GM13977 (cell line): ENCODE measurements around the gene DNAL1.

ENCODE experiments used
- DNase-seq: peaks from one replicate; pipeline ENCODE4 v3.0.0; 2012; ENCODE audit warnings: low spot score
- in situ Hi-C: fragments of 300-500 bp; cut with MboI; formaldehyde crosslinking; loops from one replicate; pipeline ENCODE4 v1.12.0; 2022; ENCODE audit warnings: low sequenced_read_pairs, low pct_unique_long_range_greater_than_20kb, mixed read lengths, inconsistent platforms; ENCODE audit not compliant: unreplicated experiment
- TF ChIP-seq, protein P1 (sequence below): IDR thresholded peaks from 2 replicates; pipeline ENCODE4 v1.5.1; 2012; ENCODE audit warnings: mild to moderate bottlenecking, control low read depth; ENCODE audit not compliant: insufficient read depth; ENCODE audit errors: extremely low read depth, missing control alignments

Gene DNAL1

DNA sequence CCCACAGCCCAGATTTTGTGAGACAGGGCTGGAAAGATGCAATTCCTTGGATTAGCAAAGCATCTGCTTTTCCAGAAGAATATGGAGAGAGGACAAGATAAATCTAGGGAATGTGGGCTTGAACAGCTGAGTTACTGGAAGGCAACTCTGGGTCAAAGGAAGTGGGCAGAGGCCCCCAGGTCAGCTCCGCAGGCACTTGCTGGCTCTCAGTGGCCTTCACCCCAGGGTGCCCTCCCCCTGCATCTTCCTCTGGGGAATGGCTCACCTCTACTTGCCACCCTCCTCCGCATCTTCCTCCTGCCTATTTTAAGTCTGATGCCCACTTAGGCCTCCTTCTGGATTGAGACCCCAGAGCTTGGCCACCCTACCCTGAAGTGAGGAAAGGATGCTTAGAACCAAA is 79.9 kb downstream of the DNAL1 start:
- no peak for DNase-seq
- TF ChIP-seq, protein P1, sequence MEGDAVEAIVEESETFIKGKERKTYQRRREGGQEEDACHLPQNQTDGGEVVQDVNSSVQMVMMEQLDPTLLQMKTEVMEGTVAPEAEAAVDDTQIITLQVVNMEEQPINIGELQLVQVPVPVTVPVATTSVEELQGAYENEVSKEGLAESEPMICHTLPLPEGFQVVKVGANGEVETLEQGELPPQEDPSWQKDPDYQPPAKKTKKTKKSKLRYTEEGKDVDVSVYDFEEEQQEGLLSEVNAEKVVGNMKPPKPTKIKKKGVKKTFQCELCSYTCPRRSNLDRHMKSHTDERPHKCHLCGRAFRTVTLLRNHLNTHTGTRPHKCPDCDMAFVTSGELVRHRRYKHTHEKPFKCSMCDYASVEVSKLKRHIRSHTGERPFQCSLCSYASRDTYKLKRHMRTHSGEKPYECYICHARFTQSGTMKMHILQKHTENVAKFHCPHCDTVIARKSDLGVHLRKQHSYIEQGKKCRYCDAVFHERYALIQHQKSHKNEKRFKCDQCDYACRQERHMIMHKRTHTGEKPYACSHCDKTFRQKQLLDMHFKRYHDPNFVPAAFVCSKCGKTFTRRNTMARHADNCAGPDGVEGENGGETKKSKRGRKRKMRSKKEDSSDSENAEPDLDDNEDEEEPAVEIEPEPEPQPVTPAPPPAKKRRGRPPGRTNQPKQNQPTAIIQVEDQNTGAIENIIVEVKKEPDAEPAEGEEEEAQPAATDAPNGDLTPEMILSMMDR: no peak
- in situ Hi-C loops: loop anchor here (5.0 kb wide), 1 partner anchor 103 kb away; no protein-coding TSS in a partner anchor

DNA sequence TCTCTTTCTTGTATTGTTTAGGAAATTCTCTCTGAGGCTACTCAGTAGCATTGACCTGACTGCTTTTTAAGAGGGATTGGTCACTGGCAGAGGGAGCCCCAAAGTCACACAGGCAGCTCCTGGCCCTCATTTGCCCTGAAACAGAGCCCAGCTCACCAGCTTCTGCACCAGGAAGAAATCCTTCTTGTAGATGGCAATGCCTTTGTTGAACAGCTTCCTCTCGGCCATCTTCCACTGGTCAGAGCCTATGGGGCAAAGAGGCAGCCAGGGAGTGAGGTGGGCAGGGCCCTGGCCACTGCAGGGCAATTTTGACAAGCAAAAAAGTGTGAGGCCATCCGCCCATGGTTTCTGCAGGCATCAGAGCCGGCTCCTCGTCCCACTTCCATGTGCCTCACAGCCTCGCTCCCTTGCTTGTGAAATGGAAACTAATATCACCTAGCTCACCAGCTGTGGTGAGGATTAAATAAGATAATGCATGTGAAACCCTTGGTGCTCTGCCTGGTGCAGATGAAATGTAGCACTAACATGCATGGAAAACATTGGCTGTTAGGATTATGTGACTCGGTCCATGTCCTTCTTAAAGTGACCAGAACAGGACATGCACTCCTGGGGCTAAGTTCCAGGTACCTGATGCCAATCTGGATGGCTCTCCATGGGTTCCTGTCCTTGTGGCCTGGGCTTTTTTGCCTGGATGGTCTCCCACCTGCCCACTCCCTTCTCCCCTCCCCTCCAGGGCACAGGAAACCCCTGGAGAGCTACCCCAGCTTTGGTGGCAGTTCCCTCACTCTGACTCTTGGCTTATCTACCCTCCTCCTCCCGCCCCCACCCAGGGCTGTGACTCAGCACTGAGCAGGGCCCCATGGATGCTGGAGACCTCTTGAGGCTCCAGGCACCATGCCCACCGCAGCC is 80.6 kb downstream of the DNAL1 start:
- TF ChIP-seq, protein P1: no peak
- in situ Hi-C loops: loop anchor here (5.0 kb wide), 1 partner anchor 102 kb away; no protein-coding TSS in a partner anchor
- no peak for DNase-seq

DNA sequence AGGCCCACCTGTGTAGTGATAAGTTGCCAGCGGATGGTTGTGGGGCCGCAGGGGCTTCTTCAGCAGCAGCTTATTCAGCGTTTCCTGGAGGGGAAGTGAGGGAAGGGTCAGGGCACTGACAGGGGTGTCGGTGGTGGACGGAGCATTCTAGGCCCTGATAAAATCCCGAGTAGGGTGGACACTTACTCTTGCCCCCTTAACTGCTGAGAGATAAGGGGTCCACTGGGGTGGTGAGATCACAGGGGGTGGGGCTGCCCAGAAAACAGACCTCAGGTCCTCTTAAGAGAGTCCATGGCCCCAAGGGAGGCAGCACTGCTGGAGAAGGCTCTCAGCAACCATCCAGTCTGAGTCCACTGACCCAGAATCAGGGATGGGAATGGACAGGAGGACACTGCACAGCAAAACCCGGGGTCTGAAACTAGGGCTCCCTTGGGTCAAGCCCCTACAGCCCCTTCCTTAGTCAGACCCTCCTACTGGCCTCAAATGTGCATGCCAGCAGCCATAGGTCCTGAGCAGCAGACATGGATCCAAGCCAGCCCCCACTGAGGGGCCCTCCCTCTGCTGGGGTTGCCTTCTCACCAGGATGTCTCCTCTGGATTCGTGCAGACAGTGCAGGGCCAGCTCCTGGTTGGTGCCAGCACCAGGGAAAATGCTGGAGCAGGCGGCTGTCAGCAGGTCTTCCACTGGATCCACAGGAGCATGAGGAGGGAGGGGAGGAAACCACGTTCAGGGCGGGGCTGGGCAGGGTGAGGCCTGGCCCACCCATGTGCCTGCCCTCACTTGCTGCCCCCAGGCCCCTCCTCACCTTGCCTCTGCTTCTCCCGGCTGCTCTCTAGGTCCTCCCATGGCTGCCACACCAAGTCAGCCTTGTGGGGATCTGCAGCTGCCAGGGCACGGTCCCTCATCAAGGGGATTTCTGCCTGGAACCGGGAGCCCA is 81.5 kb downstream of the DNAL1 start:
- TF ChIP-seq, protein P1: no peak
- in situ Hi-C loops: loop anchor here (5.0 kb wide), 1 partner anchor 101 kb away; no protein-coding TSS in a partner anchor
- DNase-seq: no peak

DNA sequence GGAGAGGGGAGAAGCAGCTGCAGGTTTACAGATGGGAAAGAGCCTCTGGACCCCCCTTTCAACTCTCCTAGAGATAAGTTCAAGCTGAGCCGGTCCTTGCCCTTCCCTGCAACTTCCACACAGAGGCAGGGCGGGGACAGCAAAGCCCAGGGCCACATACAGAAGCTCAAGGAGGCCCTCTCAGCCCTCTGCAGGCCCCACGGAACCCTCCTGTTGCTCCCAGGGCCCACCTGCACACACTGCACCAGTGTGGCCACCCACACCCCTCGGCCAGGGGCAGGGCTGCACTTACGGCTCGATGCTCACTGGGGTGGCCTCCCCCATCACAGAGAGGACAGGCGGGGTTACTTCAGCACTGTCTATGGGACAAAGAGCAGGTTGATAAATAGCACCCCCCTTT is 82.4 kb downstream of the DNAL1 start:
- in situ Hi-C loops: loop anchor here (5.0 kb wide), 1 partner anchor 100 kb away; no protein-coding TSS in a partner anchor
- TF ChIP-seq, protein P1: no peak
- no peak for DNase-seq

DNA sequence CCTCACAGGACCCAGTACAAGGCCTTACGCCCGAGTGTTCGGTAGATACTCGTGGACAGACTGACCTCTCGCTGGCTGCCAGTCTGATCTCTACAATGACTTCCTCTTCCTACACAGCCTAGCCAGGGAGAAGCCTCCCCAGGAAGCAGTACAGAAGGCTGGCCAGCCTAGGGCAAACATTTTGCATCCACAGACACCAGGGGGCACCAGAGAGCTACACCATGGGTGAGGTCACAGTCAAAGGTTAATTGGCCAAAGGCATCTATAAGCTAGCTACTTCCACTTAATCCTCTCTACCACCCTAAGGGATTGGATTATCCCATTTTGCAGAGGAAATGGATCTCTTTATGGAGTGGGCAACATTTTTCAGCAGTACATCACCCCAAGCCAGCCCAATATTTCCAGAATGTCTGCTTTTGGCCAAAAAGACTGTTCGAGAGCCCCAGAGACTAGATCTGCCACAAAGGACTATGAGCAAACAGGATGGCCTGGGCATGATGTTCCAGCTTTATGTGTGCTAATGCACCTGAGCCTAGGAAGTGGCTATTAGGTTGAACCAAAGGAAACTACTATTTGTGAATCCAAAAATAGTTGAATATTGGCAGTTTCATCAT is 84.0 kb downstream of the DNAL1 start:
- DNase-seq: peak; percentile 89
- in situ Hi-C loops: loop anchor here (5.0 kb wide), 1 partner anchor 98 kb away; no protein-coding TSS in a partner anchor

More for the DNA sequence above, 84.0 kb downstream of the DNAL1 start:
- TF ChIP-seq, protein P1: peak; percentile 88
